SHP77 treated with DMSO at 0.1 percent for 48 hours (cell line): ENCODE measurements around the gene B3GAT3.
"Not testable (repeated sequence)": the region's sequence is repeated elsewhere in the genome, so short reads cannot be mapped to it uniquely, and the experiment has no call there.

Experiments
- DNase-seq: peaks from one replicate; lab custom pipeline; 2025; lab: John Stamatoyannopoulos, UW

Gene B3GAT3

GRCh38 chr11:62603776-62604299 is 17.9 kb downstream of the B3GAT3 start:
- DNase-seq, result no peak

GRCh38 chr11:62603072-62603408 is 18.7 kb downstream of the B3GAT3 start:
- DNase-seq, result no peak

DNA sequence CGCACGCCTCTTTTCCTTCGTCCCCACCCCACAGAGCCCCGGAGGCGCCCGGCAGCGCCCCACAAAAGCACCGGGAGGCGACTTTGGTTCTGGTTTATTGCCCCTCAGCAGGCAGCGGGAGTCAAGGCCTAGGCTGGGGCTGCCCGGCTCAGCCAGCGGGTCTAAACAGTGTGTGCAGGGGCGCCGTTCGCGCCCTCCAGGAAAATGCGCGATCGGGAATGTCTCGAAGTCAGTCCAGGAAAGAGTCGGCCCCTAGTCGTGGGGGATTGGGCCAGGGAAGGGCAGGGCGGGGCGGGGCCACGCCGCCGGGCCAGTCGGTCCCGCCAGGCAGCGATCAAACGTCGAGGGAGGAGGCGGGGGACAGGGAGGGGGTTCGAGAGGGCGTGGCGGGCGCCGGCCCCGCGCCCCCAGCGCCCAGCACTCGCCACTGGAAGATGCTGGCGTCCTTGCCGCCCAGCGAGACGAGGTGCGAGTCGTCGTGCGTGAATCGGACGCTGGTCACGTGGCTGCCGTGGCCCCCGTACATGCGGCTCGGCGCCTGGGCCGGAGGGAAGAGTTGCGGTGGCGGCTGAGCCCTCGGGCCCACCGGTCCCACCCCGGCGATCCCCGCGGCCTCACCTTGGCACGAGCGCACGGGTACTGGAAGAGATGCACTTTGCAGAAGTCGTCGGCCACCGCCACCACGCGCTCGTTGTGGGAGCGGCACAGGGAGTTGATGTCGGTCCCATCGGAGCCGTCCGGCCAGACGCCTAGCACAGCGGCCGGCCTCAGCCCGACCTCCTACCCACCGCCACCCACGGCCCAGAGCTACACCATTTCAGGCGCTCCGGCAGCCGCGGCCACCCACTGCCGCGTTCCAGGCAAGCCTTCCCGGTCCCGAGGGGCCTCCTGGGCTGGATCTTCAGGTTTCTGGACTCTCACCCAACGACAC is 19.4 kb downstream of the B3GAT3 start:
- DNase-seq, result no peak

DNA sequence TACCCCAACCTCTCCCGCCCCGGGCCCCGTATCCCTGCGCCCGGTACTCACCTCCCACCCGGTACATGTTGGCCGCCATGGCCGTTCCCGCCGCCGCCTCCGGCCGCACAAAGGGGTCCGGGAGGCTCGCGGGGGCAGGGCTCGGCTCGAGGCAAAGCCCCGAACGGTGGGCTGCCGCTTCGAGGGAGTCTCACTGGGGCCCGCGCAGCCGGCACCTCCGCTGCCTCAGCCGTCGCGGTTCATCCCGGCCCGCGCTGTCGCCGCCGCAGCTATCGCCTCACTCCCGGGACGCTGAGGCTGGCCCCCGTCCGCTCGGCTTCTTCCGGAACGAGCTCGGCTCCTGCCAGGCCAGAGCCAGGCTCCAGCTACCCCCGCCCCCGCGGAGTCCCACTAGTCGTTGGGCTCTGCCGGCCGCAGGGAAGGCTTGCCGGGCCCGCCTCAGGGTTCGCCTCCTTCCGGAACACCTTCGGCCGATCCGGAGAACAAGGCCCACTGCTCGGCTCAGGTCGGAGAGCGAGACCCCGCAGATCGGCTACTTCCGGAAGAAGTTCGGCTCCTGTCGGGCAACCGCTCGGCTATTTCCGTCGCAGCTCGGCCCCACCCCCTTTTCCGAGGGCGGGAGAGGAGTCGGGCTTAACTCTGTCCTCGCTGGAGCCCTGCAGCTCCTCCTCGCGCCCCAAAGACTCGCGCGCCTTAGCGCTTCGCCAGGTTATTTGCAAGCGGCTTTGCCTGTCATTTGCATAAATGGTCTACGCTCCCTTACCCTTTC is 20.2 kb downstream of the B3GAT3 start, which contains the start of gene MTA2:
MTA2 (minus strand) TSS at position 494 of the 769 bp plus-strand sequence; CDS start at position 79, 415 bp downstream.
- peak; percentile 91 for DNase-seq

- no peak for DNase-seq
Observed at GRCh38 chr11:62601122-62601371, 20.7 kb downstream of the B3GAT3 start.

DNA sequence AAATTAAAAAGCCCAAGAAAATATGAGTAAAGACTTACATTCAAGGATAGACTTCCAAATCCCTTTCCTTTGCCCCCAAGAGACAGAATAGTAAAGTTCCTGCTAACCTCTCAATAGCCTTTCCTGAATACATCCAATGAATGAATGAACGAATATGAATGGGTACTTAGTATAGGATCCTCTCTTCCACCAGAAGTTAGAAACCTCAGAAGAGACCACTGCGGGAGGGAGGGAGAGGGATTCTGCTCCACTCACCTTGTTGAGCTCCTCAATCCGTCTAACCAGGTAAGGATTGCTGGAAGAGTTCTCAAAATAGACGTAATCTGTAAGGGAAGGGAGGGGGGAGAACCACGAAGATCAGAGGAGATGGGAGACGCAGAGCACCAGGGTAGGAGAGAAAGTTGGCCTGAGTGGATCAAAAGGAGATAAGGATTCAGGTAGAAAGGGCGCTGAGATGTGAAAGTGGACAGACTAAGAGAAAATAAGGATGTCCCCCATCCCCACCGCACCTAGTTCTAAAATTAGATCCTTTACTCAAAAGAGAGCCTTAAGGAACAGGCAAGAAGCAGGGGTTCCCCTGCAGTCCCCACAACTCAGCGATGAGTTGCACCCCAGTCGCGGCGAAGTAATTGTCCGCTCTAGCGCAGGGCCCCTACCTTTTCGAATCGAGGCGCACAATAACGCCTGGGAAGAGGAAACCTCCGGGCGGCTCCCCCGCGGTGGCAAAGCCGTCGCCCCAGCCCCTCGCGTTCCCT is 21.2 kb downstream of the B3GAT3 start:
- no peak for DNase-seq

GRCh38 chr11:62599901-62600300 is 21.9 kb downstream of the B3GAT3 start:
- DNase-seq, result no peak

GRCh38 chr11:62599069-62599696 is 22.6 kb downstream of the B3GAT3 start:
- peak; percentile 93 for DNase-seq

- DNase-seq, result no peak
Observed at GRCh38 chr11:62595124-62595523, 26.7 kb downstream of the B3GAT3 start.

GRCh38 chr11:62593434-62594044 is 28.2 kb downstream of the B3GAT3 start:
- peak; percentile 37 for DNase-seq

- no peak for DNase-seq
Observed at GRCh38 chr11:62592989-62593421, 28.8 kb downstream of the B3GAT3 start.

- no peak for DNase-seq
Observed at GRCh38 chr11:62592146-62592815, 29.5 kb downstream of the B3GAT3 start.

DNA sequence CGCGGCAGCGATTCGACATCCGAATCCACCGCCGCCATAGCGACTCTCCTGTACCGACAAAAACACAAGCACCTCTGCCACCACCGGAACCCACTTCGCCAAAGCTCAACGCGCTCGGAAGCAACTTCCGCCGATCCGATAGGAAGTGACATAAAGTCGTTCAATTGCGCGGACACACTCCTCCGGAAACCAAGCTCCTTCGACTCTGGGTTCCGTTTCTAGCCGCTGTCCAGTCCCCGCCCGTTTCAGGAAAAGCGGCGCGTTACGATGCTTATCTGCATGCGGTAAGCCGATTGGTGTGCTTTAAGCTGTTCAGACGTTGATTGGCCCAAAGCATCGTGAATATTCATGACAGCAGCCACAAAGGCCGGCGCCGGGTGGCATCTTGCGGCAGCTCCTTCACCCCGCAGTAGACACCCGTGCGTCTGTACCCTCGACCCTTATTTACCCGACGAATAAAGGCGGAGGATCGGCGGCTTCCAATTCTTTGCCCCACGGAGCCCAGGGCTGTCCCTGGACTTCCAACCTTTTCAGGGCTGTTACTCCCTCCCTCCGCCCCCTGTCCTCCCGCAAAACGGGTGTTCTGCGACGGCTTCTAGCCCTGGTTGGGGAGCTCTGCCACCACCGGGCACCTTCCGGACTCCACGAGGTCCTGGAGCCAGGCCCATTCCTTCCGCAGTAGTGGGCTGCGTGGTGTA is 30.2 kb downstream of the B3GAT3 start, which contains the start of gene TUT1:
TUT1 (minus strand) TSS at position 76 of the 698 bp plus-strand sequence; CDS start at position 38, 38 bp downstream.
- DNase-seq, result peak; percentile 97

DNA sequence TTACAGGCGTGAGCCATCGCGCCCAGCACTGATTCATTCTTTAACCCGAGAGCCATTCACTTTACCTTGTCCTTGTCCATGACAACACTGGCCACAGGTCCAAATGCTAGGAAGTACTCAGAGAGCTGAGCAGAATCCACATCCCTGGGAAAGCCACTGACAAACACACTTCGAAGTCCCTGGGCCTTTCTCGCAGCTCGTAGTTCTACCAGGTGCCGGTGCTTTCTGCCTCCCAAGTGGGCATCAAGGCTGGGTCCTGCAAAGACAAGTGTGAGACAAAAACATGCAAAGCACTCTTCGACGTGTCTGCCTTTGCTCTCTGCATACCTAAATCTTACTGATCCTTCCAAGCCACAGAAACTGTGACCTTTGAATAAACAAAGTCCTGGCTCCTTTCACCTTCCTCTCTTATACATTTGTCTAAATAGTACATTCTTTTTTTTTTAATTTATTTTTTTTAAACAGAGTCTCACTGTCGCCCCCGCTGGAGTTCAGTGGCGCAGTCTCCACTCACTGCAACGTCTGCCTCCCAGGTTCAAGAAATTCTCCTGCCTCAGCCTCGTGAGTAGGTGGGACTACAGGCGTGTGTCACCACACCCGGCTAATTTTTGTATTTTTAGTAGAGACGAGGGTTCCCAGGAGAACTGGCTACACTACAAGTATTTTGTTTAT is 32.7 kb downstream of the B3GAT3 start:
- DNase-seq, result no peak

GRCh38 chr11:62585356-62585755 is 36.4 kb downstream of the B3GAT3 start:
- DNase-seq, result not testable (repeated sequence)

DNA sequence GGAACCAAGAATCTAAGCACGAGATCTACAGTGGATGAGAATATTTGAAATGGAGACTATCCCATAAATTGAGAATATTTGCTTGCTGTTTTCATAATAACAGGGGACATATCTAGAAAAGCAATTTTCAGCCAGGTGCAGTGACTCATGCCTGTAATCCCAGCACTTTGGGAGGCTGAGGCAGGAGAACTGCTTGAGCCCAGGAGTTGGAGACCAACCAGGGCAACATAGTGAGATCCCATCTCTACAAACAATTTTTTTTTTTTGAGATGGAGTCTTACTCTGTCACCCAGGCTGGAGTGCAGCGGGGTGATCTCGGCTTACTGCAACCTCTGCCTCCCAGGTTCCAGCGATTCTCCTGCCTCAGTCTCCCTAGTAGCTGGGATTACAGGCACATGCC is 40.1 kb downstream of the B3GAT3 start:
- DNase-seq, result not testable (repeated sequence)

DNA sequence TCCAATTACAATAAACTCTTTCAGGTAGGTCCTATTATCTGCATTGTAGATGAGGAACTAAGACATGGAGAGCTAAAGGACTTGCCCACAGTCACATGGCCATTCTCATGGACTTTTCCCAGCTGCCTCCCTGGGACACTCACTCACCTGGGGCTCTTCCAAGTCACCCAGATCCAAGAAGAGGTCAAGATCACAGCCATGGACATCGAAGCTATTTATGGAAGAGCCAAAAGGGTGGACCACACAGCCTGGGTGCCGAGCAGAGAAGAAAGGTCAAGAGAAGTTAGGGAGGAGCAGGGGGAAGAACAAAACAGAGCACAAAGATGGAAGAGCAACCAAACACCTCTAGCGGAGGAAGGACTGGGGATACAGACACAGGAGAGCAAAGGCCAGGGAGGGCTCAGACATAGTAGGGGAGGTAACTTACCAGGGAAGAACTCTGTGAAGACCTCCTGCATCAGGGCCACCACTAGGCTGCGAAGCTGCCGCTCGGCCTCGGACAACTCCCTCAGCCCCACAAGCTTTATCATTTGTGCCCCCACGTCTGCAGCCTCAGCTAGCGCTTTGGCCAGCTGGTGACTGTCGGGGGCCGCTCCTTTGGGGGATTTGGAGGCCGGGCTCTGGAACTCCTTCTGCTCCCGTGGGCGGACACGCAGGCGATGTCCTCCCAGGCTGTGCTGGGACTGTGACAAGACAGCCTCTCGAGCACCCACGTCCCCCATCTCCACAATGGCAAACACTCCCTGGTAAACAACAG is 40.6 kb downstream of the B3GAT3 start:
- DNase-seq, result no peak

GRCh38 chr11:62579252-62579651 is 42.5 kb downstream of the B3GAT3 start:
- DNase-seq, result no peak

- DNase-seq, result no peak
Observed at GRCh38 chr11:62578541-62578940, 43.2 kb downstream of the B3GAT3 start.
